Measurements from ENCODE around the gene TPD52L1. TPM values are rescaled to one million over a fixed set of nuclear protein-coding genes. Genes with fewer than 3 reads are reported as not detected.

The TPD52L1 gene
- total and polyA plus RNA-seq, 8 donors, result 21.2 to 51.6 (median 24.4) TPM

DNA sequence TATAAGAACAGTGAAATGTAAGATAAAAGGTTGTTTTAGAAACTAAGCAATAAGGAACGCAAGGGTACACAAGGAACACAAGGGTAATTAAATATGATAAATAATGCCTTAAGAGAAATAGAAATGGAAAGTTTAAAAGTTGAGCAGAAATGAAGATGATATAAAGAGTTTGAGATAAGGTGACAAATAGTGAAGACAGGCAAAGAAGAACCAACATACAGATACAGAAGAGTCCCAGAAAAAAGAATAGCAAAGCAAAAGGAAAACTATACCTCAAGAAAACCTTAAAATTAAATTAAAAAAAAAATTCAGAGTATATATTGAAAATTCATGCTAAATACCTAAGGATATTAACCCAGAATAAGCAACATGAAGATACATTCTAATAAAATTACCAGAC is 131.8 kb downstream of the TPD52L1 start:
- TF ChIP-seq, protein P1, sequence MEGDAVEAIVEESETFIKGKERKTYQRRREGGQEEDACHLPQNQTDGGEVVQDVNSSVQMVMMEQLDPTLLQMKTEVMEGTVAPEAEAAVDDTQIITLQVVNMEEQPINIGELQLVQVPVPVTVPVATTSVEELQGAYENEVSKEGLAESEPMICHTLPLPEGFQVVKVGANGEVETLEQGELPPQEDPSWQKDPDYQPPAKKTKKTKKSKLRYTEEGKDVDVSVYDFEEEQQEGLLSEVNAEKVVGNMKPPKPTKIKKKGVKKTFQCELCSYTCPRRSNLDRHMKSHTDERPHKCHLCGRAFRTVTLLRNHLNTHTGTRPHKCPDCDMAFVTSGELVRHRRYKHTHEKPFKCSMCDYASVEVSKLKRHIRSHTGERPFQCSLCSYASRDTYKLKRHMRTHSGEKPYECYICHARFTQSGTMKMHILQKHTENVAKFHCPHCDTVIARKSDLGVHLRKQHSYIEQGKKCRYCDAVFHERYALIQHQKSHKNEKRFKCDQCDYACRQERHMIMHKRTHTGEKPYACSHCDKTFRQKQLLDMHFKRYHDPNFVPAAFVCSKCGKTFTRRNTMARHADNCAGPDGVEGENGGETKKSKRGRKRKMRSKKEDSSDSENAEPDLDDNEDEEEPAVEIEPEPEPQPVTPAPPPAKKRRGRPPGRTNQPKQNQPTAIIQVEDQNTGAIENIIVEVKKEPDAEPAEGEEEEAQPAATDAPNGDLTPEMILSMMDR (IDR thresholded peaks at IDR 0.05), result no peak
- Histone ChIP-seq H3K27ac (no peak overlapping the region), H3K36me3 (no peaks in the 10 kb centered on the region), H3K4me3 (no peak overlapping the region), H3K4me1 (no peaks in the 10 kb centered on the region), H3K27me3 (no peaks in the 10 kb centered on the region), H3K9me3 (no peaks in the 10 kb centered on the region)
- intact Hi-C loops (cut with DNase I), result no loop called here
- no peak for DNase-seq
- WGBS, 2 donors, result 96 to 100% methylated on average over 1 of the region's 1 CpG
- no peak for FAIRE-seq
- ATAC-seq, result no peak

DNA sequence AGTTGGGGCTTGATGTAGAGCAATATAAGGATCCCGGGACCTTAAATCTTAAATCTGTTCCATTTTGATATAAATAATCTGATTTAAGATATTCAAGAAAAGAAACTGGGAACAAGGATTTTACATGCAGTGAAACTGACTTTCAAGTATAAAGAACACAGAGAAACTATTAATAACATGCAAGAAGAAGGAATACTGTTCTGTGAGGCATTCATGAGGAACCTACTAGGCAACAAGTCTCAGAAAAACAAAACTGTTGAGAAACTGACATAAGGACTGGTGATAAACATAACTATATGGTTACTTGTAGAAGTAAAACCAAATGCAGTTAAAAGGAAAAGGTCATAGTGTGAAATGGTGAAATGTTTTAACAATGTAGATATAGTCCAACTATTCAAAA is 132.4 kb downstream of the TPD52L1 start:
- 97 to 100% methylated on average over 1 of the region's 1 CpG for whole genome bisulfite sequencing, 2 donors
- no peaks in the 10 kb centered on the region for H3K9me3 ChIP-seq
- no peak for FAIRE-seq
- TF ChIP-seq, protein P1 (IDR thresholded peaks at IDR 0.05), result no peak
- no peak overlapping the region for H3K27ac ChIP-seq
- no peaks in the 10 kb centered on the region for H3K27me3 ChIP-seq
- intact Hi-C loops (cut with DNase I), result no loop called here
- H3K4me1 ChIP-seq, result no peaks in the 10 kb centered on the region
- ATAC-seq, result no peak
- H3K36me3 ChIP-seq, result no peaks in the 10 kb centered on the region
- no peak overlapping the region for H3K4me3 ChIP-seq
- DNase-seq, result no peak

DNA sequence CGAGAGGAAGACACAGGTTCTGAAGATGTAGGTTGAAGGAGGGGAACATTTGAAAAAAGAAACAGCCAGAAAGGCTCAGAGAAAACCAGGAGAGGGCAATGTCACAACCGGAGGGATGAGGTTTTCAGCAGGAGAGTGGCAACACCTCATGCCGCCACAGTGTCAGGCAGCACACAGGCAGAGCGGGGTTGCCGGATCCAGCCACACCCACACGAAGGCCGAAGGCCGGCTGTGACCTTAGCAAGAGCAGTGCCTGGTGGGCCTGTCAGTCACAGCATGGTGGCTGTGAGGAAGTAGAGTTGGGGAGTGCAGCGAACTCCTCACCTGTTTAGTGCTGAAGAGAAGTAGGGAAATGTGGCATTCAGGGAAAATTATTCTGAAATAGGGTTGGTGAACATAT is 134.1 kb downstream of the TPD52L1 start:
- WGBS, 2 donors, result 94 to 97% methylated on average over 9 of the region's 9 CpGs
- Histone ChIP-seq H3K36me3 (peaks cover 0 to 5% (median 0%) of the 10 kb centered on the region in 3 donors), H3K9me3 (no peaks in the 10 kb centered on the region), H3K27ac (no peak overlapping the region), H3K4me1 (no peaks in the 10 kb centered on the region), H3K27me3 (no peaks in the 10 kb centered on the region), H3K4me3 (no peak overlapping the region)
- intact Hi-C loops (cut with DNase I), result no loop called here
- TF ChIP-seq, protein P1 (IDR thresholded peaks at IDR 0.05), result no peak
- no peak for ATAC-seq
- no peak for FAIRE-seq
- peak in 1 of 6 donors; percentile 31 for DNase-seq

DNA sequence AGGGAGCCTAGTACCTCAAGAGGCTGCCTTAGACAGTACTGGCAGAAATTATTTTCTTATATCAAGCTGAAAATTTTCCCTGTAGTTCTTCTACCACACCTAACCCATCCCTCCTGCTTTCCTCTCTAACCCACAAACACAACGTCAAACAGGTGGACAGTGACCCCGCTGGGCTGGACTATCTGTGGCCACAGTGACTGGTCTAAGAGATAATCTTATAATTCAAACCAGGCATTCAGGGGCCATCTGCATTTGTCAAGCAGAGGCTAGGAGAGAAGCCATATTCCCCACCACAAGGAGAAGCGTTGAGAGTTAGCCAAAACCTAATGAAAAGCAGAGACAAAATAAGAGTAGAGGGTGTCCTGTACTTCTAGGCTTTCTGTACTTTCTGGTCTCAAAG is 140.0 kb downstream of the TPD52L1 start:
- TF ChIP-seq, protein P1 (IDR thresholded peaks at IDR 0.05), result no peak
- Histone ChIP-seq H3K27ac (no peak overlapping the region), H3K4me1 (peaks cover 0 to 18% (median 0%) of the 10 kb centered on the region in 3 donors), H3K9me3 (no peaks in the 10 kb centered on the region), H3K4me3 (no peak overlapping the region), H3K36me3 (peaks cover 0 to 16% (median 0%) of the 10 kb centered on the region in 3 donors), H3K27me3 (no peaks in the 10 kb centered on the region)
- ATAC-seq (no peak), FAIRE-seq (no peak), DNase-seq (no peak)
- intact Hi-C loops (cut with DNase I), result loop anchor here in 1 of 3 donors (10.0 kb wide), 1 partner anchor 139 kb away; the partner anchor contains the start of gene TPD52L1
- WGBS, 2 donors, result 92 to 98% methylated on average over 3 of the region's 3 CpGs

DNA sequence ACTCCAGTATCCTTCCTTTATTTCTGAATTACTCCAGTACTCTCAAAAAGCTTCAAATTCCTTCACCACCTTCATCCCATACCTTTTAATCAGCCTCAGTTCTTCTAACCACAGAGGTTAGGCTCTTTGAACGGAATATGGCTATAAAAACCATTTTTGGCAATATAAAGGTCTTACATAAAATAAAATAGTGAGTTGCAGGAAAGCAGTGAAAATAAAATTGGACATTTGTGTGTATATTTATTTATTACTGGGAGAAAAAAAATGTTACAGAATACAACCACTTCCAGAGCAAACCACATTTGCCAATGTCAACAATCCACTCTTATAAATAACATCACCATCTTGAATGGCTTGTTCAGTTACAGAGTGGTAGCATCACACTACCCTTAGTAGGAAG is 140.5 kb downstream of the TPD52L1 start:
- H3K9me3 ChIP-seq, result no peaks in the 10 kb centered on the region
- no peak for ATAC-seq
- H3K27ac ChIP-seq, result no peak overlapping the region
- no peaks in the 10 kb centered on the region for H3K27me3 ChIP-seq
- TF ChIP-seq, protein P1 (IDR thresholded peaks at IDR 0.05), result no peak
- no peak for DNase-seq
- H3K36me3 ChIP-seq, result peaks cover 0 to 16% (median 0%) of the 10 kb centered on the region in 3 donors
- intact Hi-C loops (cut with DNase I), result loop anchor here in 1 of 3 donors (10.0 kb wide), 1 partner anchor 139 kb away; the partner anchor contains the start of gene TPD52L1
- FAIRE-seq, result no peak
- no peak overlapping the region for H3K4me3 ChIP-seq
- H3K4me1 ChIP-seq, result peaks cover 0 to 18% (median 0%) of the 10 kb centered on the region in 3 donors
- 91 to 98% methylated on average over 1 of the region's 1 CpG for WGBS, 2 donors

All from pancreas (tissue), 10 donors.